H1 (cell line): ENCODE results near the gene RFX1. TPM values are rescaled to one million over a fixed set of nuclear protein-coding genes. Genes with fewer than 3 reads are reported as not detected.

Experiments used
- RFX5 ChIP-seq: IDR thresholded peaks from 2 replicates; pipeline ENCODE4 v1.6.1; 2011; ENCODE audit warnings: low read depth, low read length, improper control_type of control experiment, borderline replicate concordance
- SIRT6 ChIP-seq: IDR thresholded peaks from one replicate; pipeline ENCODE4 v1.7.1; 2012; ENCODE audit warnings: low read length, inconsistent platforms
- YY1 ChIP-seq: IDR thresholded peaks from 2 replicates; pipeline ENCODE4 v1.6.1; 2011; ENCODE audit warnings: low read depth, mild to moderate bottlenecking, low read length
- polyA plus RNA-seq, 7 experiments: library from polyadenylated mRNA; depleted of rRNA in 3 of 7; stranded (reverse) in 5 of 7; unstranded in 2 of 7; fragments of >200 nt in 5 of 7; fragments of 200-250 nt in 2 of 7; gene quantifications; 1 replicate in 5 of 7; 2 replicates in 1 of 7; 4 replicates in 1 of 7; pipeline versions ENCODE4 v1.2.1 to v1.2.3, GENCODE V29; 2011 to 2013; ENCODE audit warnings: missing spikeins in 2 of 7, mixed read lengths in 2 of 7
- total RNA-seq: library from RNA; stranded (reverse); fragmentation: NEBNext Ultra II Directional; extraction: Animal tissue kit (Norgen Biotek cat#: 25700); gene quantifications from 2 replicates; pipeline ENCODE4 v1.2.1, GENCODE V29; 2021
- TF ChIP-seq, protein P1 (sequence below): IDR thresholded peaks from 2 replicates; pipeline ENCODE4 v1.6.1; 2012; ENCODE audit warnings: inconsistent platforms

The RFX1 gene
- total and polyA plus RNA-seq, 2 of the 8 experiments (the other 6 are each of a cell fraction or from before 2014, with no cell fraction given): 4.9 to 17.0 TPM

DNA sequence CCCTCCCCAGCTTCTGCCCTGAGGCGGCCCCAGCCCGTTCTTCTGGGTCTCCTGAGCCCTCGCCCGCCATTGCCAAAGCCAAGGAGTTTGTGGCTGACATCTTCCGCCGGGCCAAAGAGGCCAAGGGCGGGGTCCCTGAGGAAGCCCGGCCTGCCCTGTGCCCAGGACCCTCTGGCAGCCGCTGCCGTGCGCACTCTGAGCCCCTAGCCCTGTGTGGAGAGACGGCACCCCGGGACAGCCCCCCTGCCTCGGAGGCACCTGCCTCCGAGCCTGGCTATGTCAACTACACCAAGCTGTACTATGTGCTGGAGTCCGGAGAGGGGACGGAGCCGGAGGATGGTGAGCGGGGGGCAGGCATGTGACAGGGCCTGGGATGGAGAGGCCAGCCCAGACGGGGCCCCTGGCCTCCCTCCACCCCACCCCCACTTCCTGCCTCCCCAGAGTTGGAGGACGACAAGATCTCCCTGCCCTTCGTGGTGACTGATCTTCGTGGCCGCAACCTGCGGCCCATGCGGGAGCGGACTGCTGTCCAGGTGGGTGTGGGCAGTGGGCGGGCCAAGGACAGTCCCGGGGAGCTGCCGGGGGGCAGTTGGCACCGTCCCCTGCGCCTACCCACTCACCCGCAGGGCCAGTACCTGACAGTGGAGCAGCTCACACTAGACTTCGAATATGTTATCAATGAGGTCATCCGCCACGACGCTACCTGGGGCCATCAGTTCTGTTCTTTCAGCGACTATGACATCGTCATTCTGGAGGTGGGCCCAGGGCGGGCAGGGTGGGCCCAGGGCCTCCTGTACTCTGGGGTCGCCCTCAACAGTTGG, 46.8 kb downstream of the RFX1 start (continued):
- TF ChIP-seq, protein P1, sequence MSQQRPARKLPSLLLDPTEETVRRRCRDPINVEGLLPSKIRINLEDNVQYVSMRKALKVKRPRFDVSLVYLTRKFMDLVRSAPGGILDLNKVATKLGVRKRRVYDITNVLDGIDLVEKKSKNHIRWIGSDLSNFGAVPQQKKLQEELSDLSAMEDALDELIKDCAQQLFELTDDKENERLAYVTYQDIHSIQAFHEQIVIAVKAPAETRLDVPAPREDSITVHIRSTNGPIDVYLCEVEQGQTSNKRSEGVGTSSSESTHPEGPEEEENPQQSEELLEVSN: no peak
- TF ChIP-seq SIRT6 (no peak), YY1 (no peak), RFX5 (no peak)
